SK-N-SH treated with all-trans-retinoic acid at 6 μM for 48 hours (cell line): ENCODE results near the gene FLRT3.

Source experiments
- ARNTL ChIP-seq: fragments of 450-650 bp; formaldehyde crosslinking; IDR thresholded peaks from 2 replicates; pipeline ENCODE4 v1.5.0; 2020; ENCODE audit warnings: low read depth, mild to moderate bottlenecking, moderate library complexity, borderline replicate concordance
- ESRRG ChIP-seq: fragments of 250-450 bp; sonication (Bioruptor Pico); IDR thresholded peaks from 2 replicates; pipeline ENCODE4 v1.6.1; 2021; ENCODE audit warnings: mild to moderate bottlenecking
- PPARA ChIP-seq: fragments of 250-450 bp; sonication (Bioruptor Pico); IDR thresholded peaks from 2 replicates; pipeline ENCODE4 v1.5.0; 2020; ENCODE audit warnings: mild to moderate bottlenecking, borderline replicate concordance
- RARB ChIP-seq: fragments of 250-450 bp; sonication (Bioruptor Pico); IDR thresholded peaks from 2 replicates; pipeline ENCODE4 v1.8.0; 2021; ENCODE audit warnings: mild to moderate bottlenecking, moderate library complexity
- ZFP3 ChIP-seq: fragments of 250-450 bp; sonication (Bioruptor Pico); IDR thresholded peaks from 2 replicates; pipeline ENCODE4 v1.5.0; 2020; ENCODE audit warnings: mild to moderate bottlenecking, moderate library complexity
- ZNF70 ChIP-seq: fragments of 450-650 bp; formaldehyde crosslinking; IDR thresholded peaks from 2 replicates; pipeline ENCODE4 v1.5.0; 2020; ENCODE audit warnings: mild to moderate bottlenecking, moderate library complexity
- TF ChIP-seq, protein P1 (sequence below): fragments of 250-450 bp; sonication (Bioruptor Pico); IDR thresholded peaks from 2 replicates; pipeline ENCODE4 v1.5.0; 2020; ENCODE audit warnings: mild to moderate bottlenecking, moderate library complexity
- TF ChIP-seq, protein P2 (sequence below): fragments of 250-450 bp; sonication (Bioruptor Pico); IDR thresholded peaks from 2 replicates; pipeline ENCODE4 v1.5.1; 2021; ENCODE audit warnings: mild to moderate bottlenecking, moderate library complexity
- TF ChIP-seq, protein P3 (sequence below): fragments of 250-450 bp; sonication (Bioruptor Pico); IDR thresholded peaks from 2 replicates; pipeline ENCODE4 v1.8.0; 2020; ENCODE audit warnings: mild to moderate bottlenecking, moderate library complexity, borderline replicate concordance

DNA sequence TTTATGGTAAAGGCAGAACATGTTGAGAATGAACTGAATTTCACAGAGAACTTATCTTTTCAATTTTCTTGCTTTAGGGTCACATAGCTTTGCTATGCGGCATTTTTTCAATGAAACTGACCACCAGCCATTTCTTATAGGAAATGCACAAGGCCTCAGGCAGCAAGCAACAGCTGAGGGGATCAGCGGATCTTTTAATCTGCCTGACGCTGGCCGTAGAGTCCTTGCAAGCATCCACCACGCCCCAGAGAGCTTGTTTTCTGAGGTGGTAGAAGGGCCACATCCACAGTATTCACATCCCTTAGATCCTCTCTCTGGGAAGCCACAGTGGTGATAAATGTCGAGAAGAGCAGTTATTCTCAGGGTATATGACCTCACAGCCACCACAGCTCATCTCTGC, 34.3 kb downstream of the FLRT3 start:
- no peak for TF ChIP-seq ESRRG
- TF ChIP-seq, protein P1, sequence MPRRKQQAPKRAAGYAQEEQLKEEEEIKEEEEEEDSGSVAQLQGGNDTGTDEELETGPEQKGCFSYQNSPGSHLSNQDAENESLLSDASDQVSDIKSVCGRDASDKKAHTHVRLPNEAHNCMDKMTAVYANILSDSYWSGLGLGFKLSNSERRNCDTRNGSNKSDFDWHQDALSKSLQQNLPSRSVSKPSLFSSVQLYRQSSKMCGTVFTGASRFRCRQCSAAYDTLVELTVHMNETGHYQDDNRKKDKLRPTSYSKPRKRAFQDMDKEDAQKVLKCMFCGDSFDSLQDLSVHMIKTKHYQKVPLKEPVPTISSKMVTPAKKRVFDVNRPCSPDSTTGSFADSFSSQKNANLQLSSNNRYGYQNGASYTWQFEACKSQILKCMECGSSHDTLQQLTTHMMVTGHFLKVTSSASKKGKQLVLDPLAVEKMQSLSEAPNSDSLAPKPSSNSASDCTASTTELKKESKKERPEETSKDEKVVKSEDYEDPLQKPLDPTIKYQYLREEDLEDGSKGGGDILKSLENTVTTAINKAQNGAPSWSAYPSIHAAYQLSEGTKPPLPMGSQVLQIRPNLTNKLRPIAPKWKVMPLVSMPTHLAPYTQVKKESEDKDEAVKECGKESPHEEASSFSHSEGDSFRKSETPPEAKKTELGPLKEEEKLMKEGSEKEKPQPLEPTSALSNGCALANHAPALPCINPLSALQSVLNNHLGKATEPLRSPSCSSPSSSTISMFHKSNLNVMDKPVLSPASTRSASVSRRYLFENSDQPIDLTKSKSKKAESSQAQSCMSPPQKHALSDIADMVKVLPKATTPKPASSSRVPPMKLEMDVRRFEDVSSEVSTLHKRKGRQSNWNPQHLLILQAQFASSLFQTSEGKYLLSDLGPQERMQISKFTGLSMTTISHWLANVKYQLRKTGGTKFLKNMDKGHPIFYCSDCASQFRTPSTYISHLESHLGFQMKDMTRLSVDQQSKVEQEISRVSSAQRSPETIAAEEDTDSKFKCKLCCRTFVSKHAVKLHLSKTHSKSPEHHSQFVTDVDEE = no peak
- TF ChIP-seq PPARA = no peak
- no peak for TF ChIP-seq RARB
- TF ChIP-seq ARNTL (CRISPR knock-in tag) = no peak
- no peak for TF ChIP-seq ZFP3 (CRISPR knock-in tag)
- TF ChIP-seq, protein P2, sequence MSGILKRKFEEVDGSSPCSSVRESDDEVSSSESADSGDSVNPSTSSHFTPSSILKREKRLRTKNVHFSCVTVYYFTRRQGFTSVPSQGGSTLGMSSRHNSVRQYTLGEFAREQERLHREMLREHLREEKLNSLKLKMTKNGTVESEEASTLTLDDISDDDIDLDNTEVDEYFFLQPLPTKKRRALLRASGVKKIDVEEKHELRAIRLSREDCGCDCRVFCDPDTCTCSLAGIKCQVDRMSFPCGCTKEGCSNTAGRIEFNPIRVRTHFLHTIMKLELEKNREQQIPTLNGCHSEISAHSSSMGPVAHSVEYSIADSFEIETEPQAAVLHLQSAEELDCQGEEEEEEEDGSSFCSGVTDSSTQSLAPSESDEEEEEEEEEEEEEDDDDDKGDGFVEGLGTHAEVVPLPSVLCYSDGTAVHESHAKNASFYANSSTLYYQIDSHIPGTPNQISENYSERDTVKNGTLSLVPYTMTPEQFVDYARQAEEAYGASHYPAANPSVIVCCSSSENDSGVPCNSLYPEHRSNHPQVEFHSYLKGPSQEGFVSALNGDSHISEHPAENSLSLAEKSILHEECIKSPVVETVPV (CRISPR knock-in tag) = no peak
- TF ChIP-seq, protein P3, sequence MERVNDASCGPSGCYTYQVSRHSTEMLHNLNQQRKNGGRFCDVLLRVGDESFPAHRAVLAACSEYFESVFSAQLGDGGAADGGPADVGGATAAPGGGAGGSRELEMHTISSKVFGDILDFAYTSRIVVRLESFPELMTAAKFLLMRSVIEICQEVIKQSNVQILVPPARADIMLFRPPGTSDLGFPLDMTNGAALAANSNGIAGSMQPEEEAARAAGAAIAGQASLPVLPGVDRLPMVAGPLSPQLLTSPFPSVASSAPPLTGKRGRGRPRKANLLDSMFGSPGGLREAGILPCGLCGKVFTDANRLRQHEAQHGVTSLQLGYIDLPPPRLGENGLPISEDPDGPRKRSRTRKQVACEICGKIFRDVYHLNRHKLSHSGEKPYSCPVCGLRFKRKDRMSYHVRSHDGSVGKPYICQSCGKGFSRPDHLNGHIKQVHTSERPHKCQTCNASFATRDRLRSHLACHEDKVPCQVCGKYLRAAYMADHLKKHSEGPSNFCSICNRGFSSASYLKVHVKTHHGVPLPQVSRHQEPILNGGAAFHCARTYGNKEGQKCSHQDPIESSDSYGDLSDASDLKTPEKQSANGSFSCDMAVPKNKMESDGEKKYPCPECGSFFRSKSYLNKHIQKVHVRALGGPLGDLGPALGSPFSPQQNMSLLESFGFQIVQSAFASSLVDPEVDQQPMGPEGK (CRISPR knock-in tag) = no peak
- TF ChIP-seq ZNF70 (CRISPR knock-in tag) = no peak
